ENCODE results near the gene MARCKSL1. TPM values are rescaled to one million over a fixed set of nuclear protein-coding genes. Genes with fewer than 3 reads are reported as not detected.

MARCKSL1 gene
- total and polyA plus RNA-seq, 2 of the 13 experiments (the other 11 are each of a cell fraction or from before 2014, with no cell fraction given), result 81.9 to 155 TPM

DNA sequence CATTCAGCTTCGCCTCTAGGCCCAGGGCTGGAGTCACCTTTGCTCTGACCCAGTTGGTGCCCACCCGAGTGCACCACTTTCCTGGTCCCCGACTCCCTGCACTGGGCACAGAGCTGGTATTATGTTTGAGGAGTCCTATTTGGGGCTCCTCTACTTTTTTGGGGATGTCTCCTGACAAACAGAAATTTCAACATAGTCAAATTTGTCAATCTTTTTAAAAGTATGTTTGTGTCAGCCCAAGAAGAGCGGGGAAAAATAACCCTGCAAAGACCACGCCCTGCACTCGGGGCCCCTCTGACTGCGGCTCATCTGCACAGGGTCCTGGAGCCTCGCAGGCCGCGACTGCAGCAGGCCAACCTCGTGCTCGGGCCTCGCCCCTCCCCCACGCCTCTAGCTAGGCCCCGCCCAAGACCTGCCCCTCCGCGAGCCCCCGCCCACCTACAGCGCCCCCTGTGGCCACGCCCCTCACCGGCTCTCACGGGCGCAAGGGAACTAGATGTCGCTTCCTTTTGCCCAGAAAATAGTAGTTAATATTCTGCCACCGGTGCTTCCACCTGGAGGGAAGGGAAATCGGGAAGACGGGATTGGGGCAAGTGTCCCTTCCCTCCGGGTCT, 14.9 kb upstream of the MARCKSL1 start (continued):
- TF ChIP-seq, protein P1, sequence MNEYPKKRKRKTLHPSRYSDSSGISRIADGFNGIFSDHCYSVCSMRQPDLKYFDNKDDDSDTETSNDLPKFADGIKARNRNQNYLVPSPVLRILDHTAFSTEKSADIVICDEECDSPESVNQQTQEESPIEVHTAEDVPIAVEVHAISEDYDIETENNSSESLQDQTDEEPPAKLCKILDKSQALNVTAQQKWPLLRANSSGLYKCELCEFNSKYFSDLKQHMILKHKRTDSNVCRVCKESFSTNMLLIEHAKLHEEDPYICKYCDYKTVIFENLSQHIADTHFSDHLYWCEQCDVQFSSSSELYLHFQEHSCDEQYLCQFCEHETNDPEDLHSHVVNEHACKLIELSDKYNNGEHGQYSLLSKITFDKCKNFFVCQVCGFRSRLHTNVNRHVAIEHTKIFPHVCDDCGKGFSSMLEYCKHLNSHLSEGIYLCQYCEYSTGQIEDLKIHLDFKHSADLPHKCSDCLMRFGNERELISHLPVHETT (CRISPR knock-in tag; conservative IDR thresholded peaks at IDR 0.05), result no peak
- TF ChIP-seq FOXA3 (CRISPR knock-in tag; IDR thresholded peaks at IDR 0.05) (peak; percentile 41; the same call in 1 of the 2 replicates), ZNF614 (CRISPR knock-in tag; IDR thresholded peaks at IDR 0.05; ENCODE audit: borderline replicate concordance) (no peak), ZNF703 (CRISPR knock-in tag; IDR thresholded peaks at IDR 0.05; ENCODE audit: borderline replicate concordance) (no peak), IRF2 (CRISPR knock-in tag; IDR thresholded peaks at IDR 0.05) (peak; percentile 50; the same call in 1 of the 2 replicates), NRL (CRISPR knock-in tag; IDR thresholded peaks at IDR 0.05; ENCODE audit: borderline replicate concordance) (no peak), ETV5 (CRISPR knock-in tag; IDR thresholded peaks at IDR 0.05; ENCODE audit: borderline replicate concordance) (peak; percentile 36; the same call in 1 of the 2 replicates), HNRNPLL (IDR thresholded peaks at IDR 0.05; ENCODE audit: low read depth, low read length, poor library complexity, severe bottlenecking) (no peak), ZFP36 (IDR thresholded peaks at IDR 0.05; ENCODE audit: borderline replicate concordance, low read depth, low read length, partially characterized antibody) (no peak), PRMT3 (CRISPR knock-in tag; IDR thresholded peaks at IDR 0.05; ENCODE audit: borderline replicate concordance, low read depth) (peak; percentile 24; the same call in 1 of the 2 replicates), ESRRA (CRISPR knock-in tag; IDR thresholded peaks at IDR 0.05; ENCODE audit: low read depth) (no peak), ZNF30 (CRISPR knock-in tag; IDR thresholded peaks at IDR 0.05) (no peak), ZKSCAN1 (IDR thresholded peaks at IDR 0.05; ENCODE audit: low read length) (no peak), SIX1 (CRISPR knock-in tag; IDR thresholded peaks at IDR 0.05; ENCODE audit: borderline replicate concordance) (peak; percentile 43; the same call in 1 of the 2 replicates), ZNF10 (CRISPR knock-in tag; IDR thresholded peaks at IDR 0.05; ENCODE audit: borderline replicate concordance, low read depth) (no peak), SP140L (CRISPR knock-in tag; IDR thresholded peaks at IDR 0.05; ENCODE audit: borderline replicate concordance) (peak; percentile 43; the same call in 1 of the 2 replicates), DNMT3B (CRISPR knock-in tag; conservative IDR thresholded peaks at IDR 0.05) (no peak), NR2F6 (IDR thresholded peaks at IDR 0.05) (no peak), NR2F6 (CRISPR knock-in tag; IDR thresholded peaks at IDR 0.05) (peak; percentile 59), REL (CRISPR knock-in tag; conservative IDR thresholded peaks at IDR 0.05) (peak; percentile 56; the same call in 1 of the 2 replicates)
- TF ChIP-seq, protein P2, sequence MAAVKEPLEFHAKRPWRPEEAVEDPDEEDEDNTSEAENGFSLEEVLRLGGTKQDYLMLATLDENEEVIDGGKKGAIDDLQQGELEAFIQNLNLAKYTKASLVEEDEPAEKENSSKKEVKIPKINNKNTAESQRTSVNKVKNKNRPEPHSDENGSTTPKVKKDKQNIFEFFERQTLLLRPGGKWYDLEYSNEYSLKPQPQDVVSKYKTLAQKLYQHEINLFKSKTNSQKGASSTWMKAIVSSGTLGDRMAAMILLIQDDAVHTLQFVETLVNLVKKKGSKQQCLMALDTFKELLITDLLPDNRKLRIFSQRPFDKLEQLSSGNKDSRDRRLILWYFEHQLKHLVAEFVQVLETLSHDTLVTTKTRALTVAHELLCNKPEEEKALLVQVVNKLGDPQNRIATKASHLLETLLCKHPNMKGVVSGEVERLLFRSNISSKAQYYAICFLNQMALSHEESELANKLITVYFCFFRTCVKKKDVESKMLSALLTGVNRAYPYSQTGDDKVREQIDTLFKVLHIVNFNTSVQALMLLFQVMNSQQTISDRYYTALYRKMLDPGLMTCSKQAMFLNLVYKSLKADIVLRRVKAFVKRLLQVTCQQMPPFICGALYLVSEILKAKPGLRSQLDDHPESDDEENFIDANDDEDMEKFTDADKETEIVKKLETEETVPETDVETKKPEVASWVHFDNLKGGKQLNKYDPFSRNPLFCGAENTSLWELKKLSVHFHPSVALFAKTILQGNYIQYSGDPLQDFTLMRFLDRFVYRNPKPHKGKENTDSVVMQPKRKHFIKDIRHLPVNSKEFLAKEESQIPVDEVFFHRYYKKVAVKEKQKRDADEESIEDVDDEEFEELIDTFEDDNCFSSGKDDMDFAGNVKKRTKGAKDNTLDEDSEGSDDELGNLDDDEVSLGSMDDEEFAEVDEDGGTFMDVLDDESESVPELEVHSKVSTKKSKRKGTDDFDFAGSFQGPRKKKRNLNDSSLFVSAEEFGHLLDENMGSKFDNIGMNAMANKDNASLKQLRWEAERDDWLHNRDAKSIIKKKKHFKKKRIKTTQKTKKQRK (IDR thresholded peaks at IDR 0.05; ENCODE audit: low read length), result no peak
- TF ChIP-seq, protein P3, sequence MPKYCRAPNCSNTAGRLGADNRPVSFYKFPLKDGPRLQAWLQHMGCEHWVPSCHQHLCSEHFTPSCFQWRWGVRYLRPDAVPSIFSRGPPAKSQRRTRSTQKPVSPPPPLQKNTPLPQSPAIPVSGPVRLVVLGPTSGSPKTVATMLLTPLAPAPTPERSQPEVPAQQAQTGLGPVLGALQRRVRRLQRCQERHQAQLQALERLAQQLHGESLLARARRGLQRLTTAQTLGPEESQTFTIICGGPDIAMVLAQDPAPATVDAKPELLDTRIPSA (CRISPR knock-in tag; IDR thresholded peaks at IDR 0.05; ENCODE audit: borderline replicate concordance), result 0 out of 2 replicates have a peak, but pooled peaks have one; percentile 42
- TF ChIP-seq, protein P4, sequence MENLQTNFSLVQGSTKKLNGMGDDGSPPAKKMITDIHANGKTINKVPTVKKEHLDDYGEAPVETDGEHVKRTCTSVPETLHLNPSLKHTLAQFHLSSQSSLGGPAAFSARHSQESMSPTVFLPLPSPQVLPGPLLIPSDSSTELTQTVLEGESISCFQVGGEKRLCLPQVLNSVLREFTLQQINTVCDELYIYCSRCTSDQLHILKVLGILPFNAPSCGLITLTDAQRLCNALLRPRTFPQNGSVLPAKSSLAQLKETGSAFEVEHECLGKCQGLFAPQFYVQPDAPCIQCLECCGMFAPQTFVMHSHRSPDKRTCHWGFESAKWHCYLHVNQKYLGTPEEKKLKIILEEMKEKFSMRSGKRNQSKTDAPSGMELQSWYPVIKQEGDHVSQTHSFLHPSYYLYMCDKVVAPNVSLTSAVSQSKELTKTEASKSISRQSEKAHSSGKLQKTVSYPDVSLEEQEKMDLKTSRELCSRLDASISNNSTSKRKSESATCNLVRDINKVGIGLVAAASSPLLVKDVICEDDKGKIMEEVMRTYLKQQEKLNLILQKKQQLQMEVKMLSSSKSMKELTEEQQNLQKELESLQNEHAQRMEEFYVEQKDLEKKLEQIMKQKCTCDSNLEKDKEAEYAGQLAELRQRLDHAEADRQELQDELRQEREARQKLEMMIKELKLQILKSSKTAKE (CRISPR knock-in tag; IDR thresholded peaks at IDR 0.05; ENCODE audit: borderline replicate concordance), result no peak

All from HepG2 (cell line).